ENCODE measurements around the gene UROC1.

The UROC1 gene

GRCh38 chr3:126460381-126460780, 57.2 kb downstream of the UROC1 start:
- no peak for DNase-seq (ENCODE audit: low spot score)

GRCh38 chr3:126459763-126460127, 57.8 kb downstream of the UROC1 start:
- no peak for DNase-seq (ENCODE audit: low spot score)

- DNase-seq (ENCODE audit: low spot score): no peak
These were observed 58.3 kb downstream of the UROC1 start for GRCh38 chr3:126459111-126459762.

GRCh38 chr3:126456766-126457388, 60.7 kb downstream of the UROC1 start:
- no peak for DNase-seq (ENCODE audit: low spot score)

GRCh38 chr3:126456211-126456610, 61.4 kb downstream of the UROC1 start:
- no peak for DNase-seq (ENCODE audit: low spot score)

GRCh38 chr3:126454437-126455198, 63.0 kb downstream of the UROC1 start:
- DNase-seq (ENCODE audit: low spot score): no peak

GRCh38 chr3:126454025-126454424, 63.5 kb downstream of the UROC1 start:
- DNase-seq (ENCODE audit: low spot score): no peak

- DNase-seq (ENCODE audit: low spot score): no peak
These were observed 65.4 kb downstream of the UROC1 start for GRCh38 chr3:126452213-126452612.

- no peak for DNase-seq (ENCODE audit: low spot score)
These were observed 66.1 kb downstream of the UROC1 start for GRCh38 chr3:126451511-126451910.

GRCh38 chr3:126450744-126451143, 66.8 kb downstream of the UROC1 start:
- no peak for DNase-seq (ENCODE audit: low spot score)

GRCh38 chr3:126450219-126450618, 67.4 kb downstream of the UROC1 start:
- DNase-seq (ENCODE audit: low spot score): no peak

GRCh38 chr3:126449621-126450051, 67.9 kb downstream of the UROC1 start:
- no peak for DNase-seq (ENCODE audit: low spot score)

- no peak for DNase-seq (ENCODE audit: low spot score)
These were observed 68.7 kb downstream of the UROC1 start for GRCh38 chr3:126448893-126449180.

GRCh38 chr3:126448136-126448892, 69.3 kb downstream of the UROC1 start:
- DNase-seq (ENCODE audit: low spot score): no peak

GRCh38 chr3:126447456-126448106, 70.0 kb downstream of the UROC1 start:
- DNase-seq (ENCODE audit: low spot score): no peak

GRCh38 chr3:126446791-126447190, 70.8 kb downstream of the UROC1 start:
- DNase-seq (ENCODE audit: low spot score): no peak

- DNase-seq (ENCODE audit: low spot score): no peak
These were observed 71.3 kb downstream of the UROC1 start for GRCh38 chr3:126446301-126446700.

GRCh38 chr3:126445506-126445905, 72.1 kb downstream of the UROC1 start:
- DNase-seq (ENCODE audit: low spot score): no peak

- DNase-seq (ENCODE audit: low spot score): no peak
These were observed 74.7 kb downstream of the UROC1 start for GRCh38 chr3:126442856-126443242.

GRCh38 chr3:126442094-126442855, 75.3 kb downstream of the UROC1 start:
- DNase-seq (ENCODE audit: low spot score): peak; percentile 4

GRCh38 chr3:126441256-126441880, 76.2 kb downstream of the UROC1 start:
- no peak for DNase-seq (ENCODE audit: low spot score)
